ENCODE measurements around the gene MPRIP. TPM values are rescaled to one million over a fixed set of nuclear protein-coding genes. Genes with fewer than 3 reads are reported as not detected.

Gene MPRIP
- total RNA-seq, 1 experiment from 2014 or later: 199 TPM

DNA sequence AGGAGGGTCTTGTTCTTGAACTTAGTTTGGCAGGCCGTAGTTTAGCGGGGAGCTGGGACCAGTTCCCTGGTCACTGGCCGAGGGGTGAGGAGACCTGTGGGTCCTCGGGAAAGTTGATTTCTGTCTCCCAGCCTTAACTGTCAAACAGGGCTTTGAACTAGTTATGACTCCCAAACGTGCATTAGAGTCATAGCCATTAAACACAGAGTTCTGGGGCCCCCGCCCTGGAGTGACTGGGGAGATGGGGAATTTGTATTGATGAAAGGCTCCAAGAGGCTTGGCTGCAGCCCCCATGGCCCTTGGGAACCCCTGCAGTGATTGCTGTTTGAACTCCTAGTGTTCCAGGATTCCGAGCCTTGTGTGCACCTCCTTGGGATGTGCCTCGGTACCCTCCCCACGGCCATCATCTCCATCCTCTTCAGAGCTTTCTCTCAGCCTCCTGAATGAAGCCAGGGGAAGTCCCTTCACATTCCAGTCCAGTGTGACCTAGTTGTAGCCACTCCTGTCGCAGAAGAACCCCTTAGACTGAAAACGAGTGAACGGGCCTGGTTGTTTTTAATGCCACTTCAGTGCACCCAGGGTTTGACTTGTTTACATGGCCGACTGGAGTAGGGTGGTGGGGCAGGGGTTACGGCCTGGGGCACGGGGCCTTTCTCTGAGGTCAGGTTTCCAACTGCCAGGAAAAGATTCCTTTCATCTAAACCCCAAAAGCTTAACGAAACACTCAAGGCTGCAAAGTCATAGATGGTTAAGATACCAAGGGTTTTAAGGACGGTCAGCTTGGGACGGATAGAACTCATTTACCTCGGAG is 1.4 kb downstream of the MPRIP start:
- no peaks in the 10 kb centered on the region for H3K27me3 ChIP-seq (replicated peaks)
- H3K36me3 ChIP-seq: peaks cover 36% of the 10 kb centered on the region
- peak in 1 of 2 experiments; percentile 37 for DNase-seq (ENCODE audit: low read depth in 1 of 2, low spot score in 2 of 2)
- peak overlapping the region; percentile 66 for H3K27ac ChIP-seq
- H3K4me1 ChIP-seq (replicated peaks): peaks cover 64% of the 10 kb centered on the region
- H3K4me3 ChIP-seq: peak overlapping the region; percentile 81
- H3K9me3 ChIP-seq (replicated peaks): no peaks in the 10 kb centered on the region

DNA sequence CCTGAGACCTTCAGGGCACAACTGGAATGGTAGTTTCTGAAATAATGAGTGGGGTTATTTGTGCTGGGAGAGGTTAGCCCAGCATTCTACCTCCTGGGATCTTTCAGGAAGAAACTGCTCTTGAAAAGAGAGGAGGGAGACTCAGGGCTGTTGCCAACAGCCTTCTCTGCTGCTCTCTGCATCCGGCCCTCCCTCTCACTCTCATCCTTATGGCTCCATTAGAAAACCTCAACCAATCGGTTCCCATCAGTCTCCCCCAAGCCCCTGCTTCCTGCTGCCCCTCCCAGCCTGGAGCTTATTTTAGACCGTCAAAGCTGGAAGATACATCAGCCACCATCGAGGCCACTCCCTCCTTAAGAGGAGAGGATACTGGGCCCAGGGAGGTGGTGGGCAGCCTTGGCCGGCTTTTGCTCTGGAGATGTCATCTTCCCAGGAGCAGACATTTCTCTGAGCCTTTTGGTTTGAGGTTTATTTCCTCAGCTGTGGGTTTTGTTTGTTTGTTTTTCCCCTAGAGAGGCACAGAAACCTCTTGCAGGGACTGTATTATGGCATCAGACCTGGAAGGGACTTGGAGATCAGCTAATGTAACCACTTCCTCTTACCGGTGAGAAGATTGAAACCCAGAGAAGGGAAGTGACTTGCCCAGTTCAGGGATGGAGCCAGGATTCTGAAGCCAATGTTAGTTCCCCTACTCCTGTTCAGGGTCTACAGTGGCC is 2.7 kb downstream of the MPRIP start:
- Histone ChIP-seq H3K4me1 (replicated peaks) (peaks cover 67% of the 10 kb centered on the region), H3K36me3 (peaks cover 45% of the 10 kb centered on the region), H3K27me3 (replicated peaks) (no peaks in the 10 kb centered on the region), H3K9me3 (replicated peaks) (no peaks in the 10 kb centered on the region), H3K27ac (peak overlapping the region; percentile 66), H3K4me3 (peak overlapping the region; percentile 81)
- DNase-seq (ENCODE audit: low read depth in 1 of 2, low spot score in 2 of 2): peak; percentile 83 to 89

DNA sequence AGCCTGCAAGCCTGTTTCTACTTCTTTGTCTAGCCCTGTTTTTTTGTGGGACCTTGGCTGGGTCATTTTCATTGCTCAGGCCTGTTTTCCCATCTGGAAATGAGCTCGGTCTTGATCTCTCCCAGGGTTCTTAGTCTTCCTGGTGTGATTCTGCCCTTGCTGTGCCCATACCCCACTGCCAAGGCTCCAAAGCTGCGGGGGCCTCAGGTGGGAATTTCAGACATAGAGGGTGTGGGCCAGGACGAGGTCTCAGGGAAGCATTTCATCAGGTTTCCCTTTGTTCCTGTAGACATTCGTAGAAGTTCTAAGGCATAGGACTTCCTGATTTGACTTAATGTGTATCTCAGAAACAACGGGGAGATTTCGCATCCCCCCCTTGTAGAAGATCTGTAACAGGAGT is 5.8 kb downstream of the MPRIP start:
- H3K27me3 ChIP-seq (replicated peaks): no peaks in the 10 kb centered on the region

DNA sequence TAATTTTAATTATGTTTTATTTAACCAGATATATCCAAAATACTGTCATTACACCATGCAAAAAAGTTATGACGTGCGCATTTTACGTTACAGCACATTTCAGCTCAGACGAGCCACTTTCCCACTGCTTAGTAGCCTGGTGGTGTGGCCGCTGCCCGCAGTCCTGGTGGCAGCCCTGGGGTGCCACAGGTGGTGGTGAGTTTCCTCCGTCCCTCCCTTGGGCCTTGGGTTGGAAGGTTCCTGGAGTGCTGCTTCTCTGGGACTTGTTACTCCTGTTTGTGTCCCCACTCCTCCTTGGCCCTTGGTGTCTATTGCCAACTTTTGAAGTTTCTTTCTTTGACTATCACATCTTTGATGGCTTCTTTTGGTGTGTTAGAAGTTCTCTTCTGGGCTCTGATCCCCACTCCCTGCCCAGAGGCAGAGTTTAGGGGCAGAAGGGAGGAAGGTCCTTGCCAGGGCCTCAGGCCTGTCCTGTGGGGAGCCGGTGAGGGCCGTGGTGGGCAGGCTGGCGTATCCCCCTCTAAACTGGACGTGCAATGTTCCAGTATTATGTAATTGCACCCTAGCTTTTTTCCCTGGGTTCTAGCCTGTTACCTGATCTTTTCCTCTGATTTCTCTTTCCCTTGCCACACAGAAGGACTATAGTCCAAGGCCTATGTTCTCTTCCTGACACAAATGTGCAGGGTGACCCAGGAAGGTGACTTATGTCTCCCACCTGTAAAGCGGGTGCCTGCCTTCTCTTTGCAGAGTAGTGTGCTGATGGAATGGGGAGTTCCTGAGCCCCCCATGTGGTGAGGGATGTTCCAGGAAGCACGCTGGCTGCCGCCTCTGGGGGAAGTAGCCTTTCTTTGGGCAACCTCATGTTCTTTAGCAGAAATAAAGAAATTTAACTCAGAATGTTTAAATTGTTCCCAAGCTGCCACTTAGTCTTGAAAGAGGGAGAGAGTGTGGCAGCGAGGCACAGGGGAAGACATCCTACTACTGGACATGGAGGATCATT is 8.4 kb downstream of the MPRIP start:
- Histone ChIP-seq H3K9me3 (replicated peaks) (no peaks in the 10 kb centered on the region), H3K4me3 (no peak overlapping the region), H3K27me3 (replicated peaks) (no peaks in the 10 kb centered on the region), H3K27ac (0 out of 2 replicates have a peak overlapping the region, but pooled peaks have one; percentile 38), H3K36me3 (peaks cover 63% of the 10 kb centered on the region), H3K4me1 (replicated peaks) (peaks cover 87% of the 10 kb centered on the region)
- no peak for DNase-seq (ENCODE audit: low read depth in 1 of 2, low spot score in 2 of 2)

More for the DNA sequence above, 5.8 kb downstream of the MPRIP start:
- no peak for DNase-seq (ENCODE audit: low read depth in 1 of 2, low spot score in 2 of 2)
- Histone ChIP-seq H3K4me1 (replicated peaks) (peaks cover 82% of the 10 kb centered on the region), H3K27ac (no peak overlapping the region), H3K4me3 (no peak overlapping the region), H3K9me3 (replicated peaks) (no peaks in the 10 kb centered on the region), H3K36me3 (peaks cover 62% of the 10 kb centered on the region)

DNA sequence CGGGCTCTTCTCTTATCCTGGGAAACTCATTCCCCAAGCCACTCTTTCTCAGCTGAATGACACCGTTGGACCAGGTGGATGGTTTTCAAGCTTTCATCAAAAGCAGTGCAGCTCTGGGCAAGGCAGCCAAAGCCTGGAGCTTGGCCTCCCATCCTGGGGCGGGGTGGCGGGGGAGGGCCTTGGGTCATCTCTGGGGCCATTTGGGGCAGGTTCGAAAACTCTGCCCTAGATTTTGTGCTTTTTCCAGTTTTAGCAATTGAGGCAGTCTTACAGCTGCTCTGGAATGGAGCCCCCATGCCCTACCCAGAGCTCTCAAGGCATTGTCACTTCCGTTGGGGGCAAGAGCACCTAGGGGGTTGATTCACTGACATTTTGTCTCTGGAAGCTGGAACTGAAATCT is 9.1 kb downstream of the MPRIP start:
- peaks cover 63% of the 10 kb centered on the region for H3K36me3 ChIP-seq
- H3K4me3 ChIP-seq: no peak overlapping the region
- no peak for DNase-seq (ENCODE audit: low read depth in 1 of 2, low spot score in 2 of 2)
- H3K4me1 ChIP-seq (replicated peaks): peaks cover 87% of the 10 kb centered on the region
- H3K27me3 ChIP-seq (replicated peaks): no peaks in the 10 kb centered on the region
- no peaks in the 10 kb centered on the region for H3K9me3 ChIP-seq (replicated peaks)
- peak overlapping the region; percentile 38 for H3K27ac ChIP-seq

GRCh38 chr17:17051791-17052461 is 9.7 kb downstream of the MPRIP start:
- Histone ChIP-seq H3K4me1 (replicated peaks) (peaks cover 87% of the 10 kb centered on the region), H3K36me3 (peaks cover 63% of the 10 kb centered on the region), H3K27me3 (replicated peaks) (no peaks in the 10 kb centered on the region), H3K4me3 (no peak overlapping the region), H3K27ac (peak overlapping the region; percentile 38), H3K9me3 (replicated peaks) (no peaks in the 10 kb centered on the region)
- peak; percentile 34 to 55 for DNase-seq (ENCODE audit: low read depth in 1 of 2, low spot score in 2 of 2)

- Histone ChIP-seq H3K27ac (no peak overlapping the region), H3K4me1 (replicated peaks) (peaks cover 85% of the 10 kb centered on the region), H3K9me3 (replicated peaks) (no peaks in the 10 kb centered on the region), H3K4me3 (no peak overlapping the region), H3K27me3 (replicated peaks) (no peaks in the 10 kb centered on the region), H3K36me3 (peaks cover 67% of the 10 kb centered on the region)
- no peak for DNase-seq (ENCODE audit: low read depth in 1 of 2, low spot score in 2 of 2)
Measured at GRCh38 chr17:17052462-17053221, 10.4 kb downstream of the MPRIP start.

GRCh38 chr17:17053446-17054379 is 11.5 kb downstream of the MPRIP start:
- peaks cover 67% of the 10 kb centered on the region for H3K36me3 ChIP-seq
- H3K27me3 ChIP-seq (replicated peaks): no peaks in the 10 kb centered on the region
- peaks cover 74% of the 10 kb centered on the region for H3K4me1 ChIP-seq (replicated peaks)
- H3K27ac ChIP-seq: no peak overlapping the region
- H3K4me3 ChIP-seq: no peak overlapping the region
- no peak for DNase-seq (ENCODE audit: low read depth in 1 of 2, low spot score in 2 of 2)
- no peaks in the 10 kb centered on the region for H3K9me3 ChIP-seq (replicated peaks)

DNA sequence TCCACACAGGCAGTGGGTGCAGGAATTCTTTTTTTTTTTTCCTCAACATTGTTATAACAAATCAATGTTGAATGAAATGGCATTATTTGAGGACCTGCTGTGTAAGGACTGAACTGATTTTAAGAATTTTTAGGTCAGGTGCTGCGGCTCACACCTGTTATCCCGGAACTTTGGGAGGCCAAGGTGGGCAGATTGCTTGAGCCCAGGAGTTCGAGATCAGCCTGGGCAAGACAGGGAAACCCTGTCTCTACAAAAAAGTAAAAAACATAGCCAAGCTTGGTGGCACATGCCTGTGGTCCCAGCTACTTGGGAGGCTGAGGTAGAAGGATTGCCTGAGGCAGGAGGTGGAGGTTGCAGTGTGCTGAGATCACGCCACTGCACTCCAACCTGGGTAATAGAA is 12.4 kb downstream of the MPRIP start:
- DNase-seq (ENCODE audit: low read depth in 1 of 2, low spot score in 2 of 2): peak in 1 of 2 experiments; percentile 30
- Histone ChIP-seq H3K4me1 (replicated peaks) (peaks cover 72% of the 10 kb centered on the region), H3K27ac (peak overlapping the region; percentile 92), H3K27me3 (replicated peaks) (no peaks in the 10 kb centered on the region), H3K4me3 (no peak overlapping the region), H3K36me3 (peaks cover 69% of the 10 kb centered on the region), H3K9me3 (replicated peaks) (no peaks in the 10 kb centered on the region)

GRCh38 chr17:17055286-17056155 is 13.3 kb downstream of the MPRIP start:
- no peaks in the 10 kb centered on the region for H3K27me3 ChIP-seq (replicated peaks)
- no peak overlapping the region for H3K4me3 ChIP-seq
- DNase-seq (ENCODE audit: low read depth in 1 of 2, low spot score in 2 of 2): peak; percentile 84 to 90
- H3K4me1 ChIP-seq (replicated peaks): peaks cover 70% of the 10 kb centered on the region
- H3K9me3 ChIP-seq (replicated peaks): no peaks in the 10 kb centered on the region
- peaks cover 77% of the 10 kb centered on the region for H3K36me3 ChIP-seq
- H3K27ac ChIP-seq: peak overlapping the region; percentile 92

GRCh38 chr17:17056156-17056539 is 13.9 kb downstream of the MPRIP start:
- peak overlapping the region; percentile 92 for H3K27ac ChIP-seq
- no peaks in the 10 kb centered on the region for H3K27me3 ChIP-seq (replicated peaks)
- H3K4me1 ChIP-seq (replicated peaks): peaks cover 70% of the 10 kb centered on the region
- peaks cover 80% of the 10 kb centered on the region for H3K36me3 ChIP-seq
- H3K9me3 ChIP-seq (replicated peaks): no peaks in the 10 kb centered on the region
- H3K4me3 ChIP-seq: no peak overlapping the region
- peak; percentile 69 for DNase-seq (ENCODE audit: low read depth in 1 of 2, low spot score in 2 of 2)

All from SJSA1 (cell line).